WTC11 (cell line): ENCODE results near the gene CDH16. TPM values are rescaled to one million over a fixed set of nuclear protein-coding genes. Genes with fewer than 3 reads are reported as not detected.

Source experiments
- ATAC-seq: fragments of 200-7000 bp; cut with Tn5 transposase; 2 replicates; pipeline ENCODE4 v1.10.0; 2021; ENCODE audit warnings: mild to moderate bottlenecking, moderate library complexity
- CTCF ChIA-PET: fragments of 300-600 bp; sonication (Branson Sonifier 250); formaldehyde crosslinking; loops from one replicate; lab custom pipeline; 2021; ENCODE audit warnings: antibody characterized with exemption; lab: Charles Lee
- POLR2A ChIA-PET: fragments of 350-600 bp; sonication (Branson Sonifier 250); formaldehyde crosslinking; loops from one replicate; lab custom pipeline; 2021; ENCODE audit warnings: antibody characterized with exemption; lab: Charles Lee
- DNase-seq: peaks from one replicate; pipeline ENCODE4 v3.0.0; 2021; ENCODE audit warnings: low spot score
- H3K27ac Mint-ChIP-seq: 2 replicates; pipeline ENCODE4 v1.8.0; 2021; ENCODE audit warnings: mixed read lengths
- H3K27me3 Mint-ChIP-seq: 2 replicates; pipeline ENCODE4 v1.8.0; 2021; ENCODE audit warnings: low read depth, mild to moderate bottlenecking, moderate library complexity, mixed read lengths
- H3K36me3 Mint-ChIP-seq: 2 replicates; pipeline ENCODE4 v1.8.0; 2021; ENCODE audit warnings: mixed read lengths
- H3K4me1 Mint-ChIP-seq: 2 replicates; pipeline ENCODE4 v1.8.0; 2022; ENCODE audit warnings: mixed read lengths
- H3K4me3 Mint-ChIP-seq: 2 replicates; pipeline ENCODE4 v1.8.0; 2021; ENCODE audit warnings: mild to moderate bottlenecking, moderate library complexity, mixed read lengths
- H3K9me3 Mint-ChIP-seq: 2 replicates; pipeline ENCODE4 v1.8.0; 2021; ENCODE audit warnings: mixed read lengths
- CBFB ChIP-seq: sonication (generic); formaldehyde crosslinking; IDR thresholded peaks from 2 replicates; pipeline ENCODE4 v1.8.1; 2022; ENCODE audit warnings: mild to moderate bottlenecking, low read depth, missing genetic modification reagents
- CTCF ChIP-seq: fragments of 200-600 bp; IDR thresholded peaks from 2 replicates; pipeline ENCODE4 v1.8.0; 2022; ENCODE audit warnings: antibody characterized with exemption
- E2F1 ChIP-seq: sonication (generic); formaldehyde crosslinking; IDR thresholded peaks from 2 replicates; pipeline ENCODE4 v1.8.0; 2022; ENCODE audit warnings: mild to moderate bottlenecking, missing genetic modification reagents
- ETV6 ChIP-seq: sonication (generic); formaldehyde crosslinking; IDR thresholded peaks from 2 replicates; pipeline ENCODE4 v1.8.1; 2022; ENCODE audit warnings: mild to moderate bottlenecking, missing genetic modification reagents
- GABPB1 ChIP-seq: sonication (generic); formaldehyde crosslinking; IDR thresholded peaks from 2 replicates; pipeline ENCODE4 v1.8.1; 2023; ENCODE audit warnings: mild to moderate bottlenecking, missing genetic modification reagents
- JAZF1 ChIP-seq: fragments of 250-450 bp; sonication (Bioruptor Pico); IDR thresholded peaks from 2 replicates; pipeline ENCODE4 v1.9.0; 2021; ENCODE audit warnings: moderate library complexity, mild to moderate bottlenecking, inconsistent platforms
- JUN ChIP-seq: sonication (generic); formaldehyde crosslinking; IDR thresholded peaks from 2 replicates; pipeline ENCODE4 v1.8.0; 2023; ENCODE audit warnings: mild to moderate bottlenecking, missing genetic modification reagents
- MXD4 ChIP-seq: fragments of 250-450 bp; sonication (Bioruptor Pico); IDR thresholded peaks from 2 replicates; pipeline ENCODE4 v1.8.0; 2021; ENCODE audit warnings: mild to moderate bottlenecking, moderate library complexity, borderline replicate concordance
- NFATC4 ChIP-seq: fragments of 250-450 bp; sonication (Bioruptor Pico); IDR thresholded peaks from 2 replicates; pipeline ENCODE4 v1.9.0; 2021; ENCODE audit warnings: mild to moderate bottlenecking
- NFYB ChIP-seq: sonication (generic); formaldehyde crosslinking; conservative IDR thresholded peaks from 2 replicates; pipeline ENCODE4 v1.8.0; 2022; ENCODE audit warnings: low read depth, missing genetic modification reagents
- OVOL2 ChIP-seq: fragments of 250-450 bp; sonication (Bioruptor Pico); IDR thresholded peaks from 2 replicates; pipeline ENCODE4 v1.9.0; 2021; ENCODE audit warnings: mild to moderate bottlenecking, borderline replicate concordance
- TEAD4 ChIP-seq: sonication (generic); formaldehyde crosslinking; IDR thresholded peaks from 2 replicates; pipeline ENCODE4 v1.8.0; 2022; ENCODE audit warnings: mild to moderate bottlenecking, missing genetic modification reagents
- ZNF219 ChIP-seq: sonication (generic); formaldehyde crosslinking; IDR thresholded peaks from 2 replicates; pipeline ENCODE4 v1.8.0; 2023; ENCODE audit warnings: missing genetic modification reagents, mild to moderate bottlenecking, borderline replicate concordance
- ZNF317 ChIP-seq: sonication (generic); formaldehyde crosslinking; IDR thresholded peaks from 2 replicates; pipeline ENCODE4 v1.8.1; 2023; ENCODE audit warnings: low read depth, mild to moderate bottlenecking, moderate library complexity, missing genetic modification reagents, borderline replicate concordance
- ZNF512 ChIP-seq: sonication (generic); formaldehyde crosslinking; IDR thresholded peaks from 2 replicates; pipeline ENCODE4 v1.8.1; 2022; ENCODE audit warnings: missing genetic modification reagents, borderline replicate concordance
- ZNF671 ChIP-seq: fragments of 250-450 bp; sonication (Bioruptor Pico); IDR thresholded peaks from 2 replicates; pipeline ENCODE4 v1.8.0; 2021; ENCODE audit warnings: mild to moderate bottlenecking
- total RNA-seq: library from RNA; stranded (reverse); gene quantifications from 3 replicates; pipeline ENCODE4 v1.2.3, GENCODE V29; 2021
- TF ChIP-seq, protein P1 (sequence below): sonication (generic); formaldehyde crosslinking; IDR thresholded peaks from 2 replicates; pipeline ENCODE4 v1.8.1; 2023; ENCODE audit warnings: mild to moderate bottlenecking, missing genetic modification reagents
- TF ChIP-seq, protein P2 (sequence below): fragments of 250-450 bp; sonication (Bioruptor Pico); IDR thresholded peaks from 2 replicates; pipeline ENCODE4 v1.9.0; 2021; ENCODE audit warnings: moderate library complexity, mild to moderate bottlenecking, inconsistent platforms, borderline replicate concordance
- TF ChIP-seq, protein P3 (sequence below): sonication (generic); formaldehyde crosslinking; IDR thresholded peaks from 2 replicates; pipeline ENCODE4 v1.8.1; 2023; ENCODE audit warnings: mild to moderate bottlenecking, moderate library complexity, missing genetic modification reagents
- TF ChIP-seq, protein P4 (sequence below): sonication (generic); formaldehyde crosslinking; IDR thresholded peaks from 2 replicates; pipeline ENCODE4 v1.8.1; 2022; ENCODE audit warnings: mild to moderate bottlenecking, missing genetic modification reagents, moderate library complexity, borderline replicate concordance
- TF ChIP-seq, protein P5 (sequence below): sonication (generic); formaldehyde crosslinking; IDR thresholded peaks from 2 replicates; pipeline ENCODE4 v1.8.1; 2022; ENCODE audit warnings: low read depth, missing genetic modification reagents, borderline replicate concordance

The CDH16 gene
- total RNA-seq, 1 experiment from 2014 or later, result not detected

- DNase-seq (no peak), ATAC-seq (no peak)
- TF ChIP-seq, protein P1, sequence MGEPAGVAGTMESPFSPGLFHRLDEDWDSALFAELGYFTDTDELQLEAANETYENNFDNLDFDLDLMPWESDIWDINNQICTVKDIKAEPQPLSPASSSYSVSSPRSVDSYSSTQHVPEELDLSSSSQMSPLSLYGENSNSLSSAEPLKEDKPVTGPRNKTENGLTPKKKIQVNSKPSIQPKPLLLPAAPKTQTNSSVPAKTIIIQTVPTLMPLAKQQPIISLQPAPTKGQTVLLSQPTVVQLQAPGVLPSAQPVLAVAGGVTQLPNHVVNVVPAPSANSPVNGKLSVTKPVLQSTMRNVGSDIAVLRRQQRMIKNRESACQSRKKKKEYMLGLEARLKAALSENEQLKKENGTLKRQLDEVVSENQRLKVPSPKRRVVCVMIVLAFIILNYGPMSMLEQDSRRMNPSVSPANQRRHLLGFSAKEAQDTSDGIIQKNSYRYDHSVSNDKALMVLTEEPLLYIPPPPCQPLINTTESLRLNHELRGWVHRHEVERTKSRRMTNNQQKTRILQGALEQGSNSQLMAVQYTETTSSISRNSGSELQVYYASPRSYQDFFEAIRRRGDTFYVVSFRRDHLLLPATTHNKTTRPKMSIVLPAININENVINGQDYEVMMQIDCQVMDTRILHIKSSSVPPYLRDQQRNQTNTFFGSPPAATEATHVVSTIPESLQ (CRISPR knock-in tag), result no peak
- TF ChIP-seq JAZF1 (CRISPR knock-in tag) (no peak), ZNF671 (CRISPR knock-in tag) (no peak)
- Mint-ChIP-seq H3K9me3 (no peaks in the 10 kb centered on the region), H3K4me1 (peaks cover 17% of the 10 kb centered on the region), H3K27me3 (peaks cover 11% of the 10 kb centered on the region), H3K27ac (no peak overlapping the region), H3K4me3 (no peak overlapping the region), H3K36me3 (no peaks in the 10 kb centered on the region)
- ChIA-PET CTCF (interaction anchor here (1.0 to 2.3 kb wide), 3 partner anchors 10 to 47 kb away, joined by 3 to 11 read pairs (median 4); partner anchors contain the start of gene NAE1), POLR2A (no interaction called here)
These were observed 40.6 kb downstream of the CDH16 start for GRCh38 chr16:66878067-66878466.

- ATAC-seq (no peak), DNase-seq (no peak)
- peaks cover 14% of the 10 kb centered on the region for H3K4me1 Mint-ChIP-seq
- H3K27me3 Mint-ChIP-seq, result peaks cover 15% of the 10 kb centered on the region
- peak overlapping the region; percentile 45; the same call in 1 of the 2 replicates for H3K27ac Mint-ChIP-seq
- no peaks in the 10 kb centered on the region for H3K36me3 Mint-ChIP-seq
- H3K9me3 Mint-ChIP-seq, result no peaks in the 10 kb centered on the region
- TF ChIP-seq E2F1 (CRISPR knock-in tag) (no peak), JAZF1 (CRISPR knock-in tag) (no peak), CBFB (no peak), MXD4 (CRISPR knock-in tag) (no peak), ZNF317 (no peak), NFYB (CRISPR knock-in tag) (no peak), GABPB1 (no peak), ETV6 (no peak), TEAD4 (CRISPR knock-in tag) (no peak), ZNF219 (CRISPR knock-in tag) (no peak), OVOL2 (CRISPR knock-in tag) (no peak), ZNF512 (CRISPR knock-in tag) (no peak), NFATC4 (CRISPR knock-in tag) (no peak), CTCF (no peak), JUN (CRISPR knock-in tag) (no peak), ZNF671 (CRISPR knock-in tag) (no peak)
- TF ChIP-seq, protein P2, sequence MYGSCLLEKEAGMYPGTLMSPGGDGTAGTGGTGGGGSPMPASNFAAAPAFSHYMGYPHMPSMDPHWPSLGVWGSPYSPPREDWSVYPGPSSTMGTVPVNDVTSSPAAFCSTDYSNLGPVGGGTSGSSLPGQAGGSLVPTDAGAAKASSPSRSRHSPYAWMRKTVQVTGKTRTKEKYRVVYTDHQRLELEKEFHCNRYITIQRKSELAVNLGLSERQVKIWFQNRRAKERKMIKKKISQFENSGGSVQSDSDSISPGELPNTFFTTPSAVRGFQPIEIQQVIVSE (CRISPR knock-in tag), result no peak
- TF ChIP-seq, protein P3, sequence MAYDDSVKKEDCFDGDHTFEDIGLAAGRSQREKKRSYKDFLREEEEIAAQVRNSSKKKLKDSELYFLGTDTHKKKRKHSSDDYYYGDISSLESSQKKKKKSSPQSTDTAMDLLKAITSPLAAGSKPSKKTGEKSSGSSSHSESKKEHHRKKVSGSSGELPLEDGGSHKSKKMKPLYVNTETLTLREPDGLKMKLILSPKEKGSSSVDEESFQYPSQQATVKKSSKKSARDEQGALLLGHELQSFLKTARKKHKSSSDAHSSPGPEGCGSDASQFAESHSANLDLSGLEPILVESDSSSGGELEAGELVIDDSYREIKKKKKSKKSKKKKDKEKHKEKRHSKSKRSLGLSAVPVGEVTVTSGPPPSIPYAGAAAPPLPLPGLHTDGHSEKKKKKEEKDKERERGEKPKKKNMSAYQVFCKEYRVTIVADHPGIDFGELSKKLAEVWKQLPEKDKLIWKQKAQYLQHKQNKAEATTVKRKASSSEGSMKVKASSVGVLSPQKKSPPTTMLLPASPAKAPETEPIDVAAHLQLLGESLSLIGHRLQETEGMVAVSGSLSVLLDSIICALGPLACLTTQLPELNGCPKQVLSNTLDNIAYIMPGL (CRISPR knock-in tag), result no peak
- TF ChIP-seq, protein P4, sequence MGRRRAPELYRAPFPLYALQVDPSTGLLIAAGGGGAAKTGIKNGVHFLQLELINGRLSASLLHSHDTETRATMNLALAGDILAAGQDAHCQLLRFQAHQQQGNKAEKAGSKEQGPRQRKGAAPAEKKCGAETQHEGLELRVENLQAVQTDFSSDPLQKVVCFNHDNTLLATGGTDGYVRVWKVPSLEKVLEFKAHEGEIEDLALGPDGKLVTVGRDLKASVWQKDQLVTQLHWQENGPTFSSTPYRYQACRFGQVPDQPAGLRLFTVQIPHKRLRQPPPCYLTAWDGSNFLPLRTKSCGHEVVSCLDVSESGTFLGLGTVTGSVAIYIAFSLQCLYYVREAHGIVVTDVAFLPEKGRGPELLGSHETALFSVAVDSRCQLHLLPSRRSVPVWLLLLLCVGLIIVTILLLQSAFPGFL (CRISPR knock-in tag), result no peak
- TF ChIP-seq, protein P5, sequence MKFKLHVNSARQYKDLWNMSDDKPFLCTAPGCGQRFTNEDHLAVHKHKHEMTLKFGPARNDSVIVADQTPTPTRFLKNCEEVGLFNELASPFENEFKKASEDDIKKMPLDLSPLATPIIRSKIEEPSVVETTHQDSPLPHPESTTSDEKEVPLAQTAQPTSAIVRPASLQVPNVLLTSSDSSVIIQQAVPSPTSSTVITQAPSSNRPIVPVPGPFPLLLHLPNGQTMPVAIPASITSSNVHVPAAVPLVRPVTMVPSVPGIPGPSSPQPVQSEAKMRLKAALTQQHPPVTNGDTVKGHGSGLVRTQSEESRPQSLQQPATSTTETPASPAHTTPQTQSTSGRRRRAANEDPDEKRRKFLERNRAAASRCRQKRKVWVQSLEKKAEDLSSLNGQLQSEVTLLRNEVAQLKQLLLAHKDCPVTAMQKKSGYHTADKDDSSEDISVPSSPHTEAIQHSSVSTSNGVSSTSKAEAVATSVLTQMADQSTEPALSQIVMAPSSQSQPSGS, result no peak
- TF ChIP-seq, all 79 proteins: peak for 0
- POLR2A ChIA-PET, result interaction anchor here (0.6 kb wide), 2 partner anchors 364 to 1390 kb away, joined by 3 to 9 read pairs; partner anchors contain the start of gene SLC7A6
- CTCF ChIA-PET, result interaction anchor here (0.7 to 3.2 kb wide), 7 partner anchors 39 to 285 kb away, joined by 4 to 21 read pairs (median 5); partner anchors contain the start of gene NAE1
- no peak overlapping the region for H3K4me3 Mint-ChIP-seq
These were observed 44.5 kb downstream of the CDH16 start for GRCh38 chr16:66874079-66874775.
